Activated CD8-positive, alpha-beta memory T cell treated with anti-CD3 and anti-CD28 coated beads, Interleukin-2, amount 10 ng/mL, durations not matched to agents 7 days and 5 days (primary cell): ENCODE results near the gene CCN5. TPM values are rescaled to one million over a fixed set of nuclear protein-coding genes. Genes with fewer than 3 reads are reported as not detected.

Source experiments
- ATAC-seq: fragments of 150-1000 bp; cut with Tn5 transposase; one replicate; pipeline ENCODE4 v1.10.0; 2021; ENCODE audit warnings: moderate library complexity
- CTCF ChIA-PET: fragments of 350-600 bp; sonication (Branson Sonifier 250); formaldehyde crosslinking; loops from one replicate; lab custom pipeline; 2021; ENCODE audit warnings: antibody characterized with exemption; lab: Charles Lee
- DNase-seq: peaks from one replicate; pipeline ENCODE4 v3.0.0-alpha.2; 2020
- H3K27ac Mint-ChIP-seq: one replicate; pipeline ENCODE4 v1.8.0; 2021; ENCODE audit warnings: mild to moderate bottlenecking, mixed read lengths
- H3K27me3 Mint-ChIP-seq: one replicate; pipeline ENCODE4 v1.8.0; 2021; ENCODE audit warnings: mixed read lengths
- H3K36me3 Mint-ChIP-seq: one replicate; pipeline ENCODE4 v1.8.0; 2021; ENCODE audit warnings: mild to moderate bottlenecking, mixed read lengths
- H3K4me1 Mint-ChIP-seq: one replicate; pipeline ENCODE4 v1.8.0; 2021; ENCODE audit warnings: mixed read lengths
- H3K4me3 Mint-ChIP-seq: one replicate; pipeline ENCODE4 v1.8.0; 2021; ENCODE audit warnings: mild to moderate bottlenecking, moderate library complexity, mixed read lengths
- H3K9me3 Mint-ChIP-seq: one replicate; pipeline ENCODE4 v1.8.0; 2022; ENCODE audit warnings: low read depth, mixed read lengths
- total RNA-seq, 2 experiments: library from RNA; stranded (reverse); gene quantifications; one replicate each; pipeline ENCODE4 v1.2.3, GENCODE V29; 2021

Gene CCN5
- total RNA-seq, 2 experiments from 2014 or later, result not detected

DNA sequence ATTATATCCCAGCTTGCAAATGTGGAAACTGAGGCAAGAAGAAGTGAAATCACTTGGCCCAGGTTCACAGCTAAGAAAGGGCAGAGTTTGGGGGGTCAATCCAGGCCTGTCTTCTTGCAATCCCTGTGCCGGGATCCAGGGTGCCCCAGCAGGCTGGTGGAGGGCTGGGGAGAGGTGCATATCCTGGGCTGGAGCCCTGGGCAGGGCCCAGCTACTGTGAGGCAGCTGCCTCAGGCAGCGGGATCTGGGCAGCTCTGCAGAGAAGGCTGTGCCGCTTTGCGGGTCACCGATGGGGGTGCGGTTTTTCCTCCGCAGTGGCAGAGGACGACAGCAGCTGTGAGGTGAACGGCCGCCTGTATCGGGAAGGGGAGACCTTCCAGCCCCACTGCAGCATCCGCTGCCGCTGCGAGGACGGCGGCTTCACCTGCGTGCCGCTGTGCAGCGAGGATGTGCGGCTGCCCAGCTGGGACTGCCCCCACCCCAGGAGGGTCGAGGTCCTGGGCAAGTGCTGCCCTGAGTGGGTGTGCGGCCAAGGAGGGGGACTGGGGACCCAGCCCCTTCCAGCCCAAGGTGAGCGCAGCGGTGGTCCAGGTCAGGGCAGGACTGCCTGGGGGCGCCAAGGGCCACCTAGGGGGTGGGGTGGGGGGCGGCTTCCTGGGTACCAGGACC is 9.4 kb downstream of the CCN5 start:
- H3K27me3 Mint-ChIP-seq, result no peaks in the 10 kb centered on the region
- no peak for DNase-seq
- H3K4me1 Mint-ChIP-seq, result peaks cover 2% of the 10 kb centered on the region
- no peak for ATAC-seq
- H3K9me3 Mint-ChIP-seq, result no peaks in the 10 kb centered on the region
- H3K27ac Mint-ChIP-seq, result no peak overlapping the region
- CTCF ChIA-PET, result interaction anchor here (0.9 to 5.5 kb wide), 2 partner anchors 8 to 39 kb away, joined by 4 to 20 read pairs; no protein-coding TSS in a partner anchor
- no peaks in the 10 kb centered on the region for H3K36me3 Mint-ChIP-seq
- no peak overlapping the region for H3K4me3 Mint-ChIP-seq

DNA sequence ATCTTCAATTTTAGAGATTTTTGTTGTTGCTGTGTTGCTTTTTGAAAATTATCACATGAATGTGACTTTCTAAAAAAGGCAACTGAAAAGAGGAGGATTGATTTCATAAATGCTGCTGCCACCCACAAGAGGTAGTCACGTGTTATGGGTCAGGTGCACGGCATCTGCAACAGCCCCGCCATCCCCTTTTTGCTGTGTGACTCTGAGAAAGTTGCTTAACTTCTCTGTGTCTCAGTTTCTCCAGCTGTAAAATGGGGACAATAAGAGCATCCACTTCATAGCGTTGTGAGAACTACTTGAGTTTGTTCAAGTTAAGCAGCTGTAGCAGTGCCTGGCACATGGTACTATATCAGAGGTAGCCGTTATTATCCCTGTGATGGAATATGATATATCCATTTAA is 10.7 kb downstream of the CCN5 start:
- Mint-ChIP-seq H3K27ac (no peak overlapping the region), H3K4me3 (no peak overlapping the region), H3K9me3 (no peaks in the 10 kb centered on the region), H3K4me1 (peaks cover 2% of the 10 kb centered on the region), H3K27me3 (no peaks in the 10 kb centered on the region), H3K36me3 (no peaks in the 10 kb centered on the region)
- ATAC-seq (no peak), DNase-seq (no peak)
- CTCF ChIA-PET, result no interaction called here

DNA sequence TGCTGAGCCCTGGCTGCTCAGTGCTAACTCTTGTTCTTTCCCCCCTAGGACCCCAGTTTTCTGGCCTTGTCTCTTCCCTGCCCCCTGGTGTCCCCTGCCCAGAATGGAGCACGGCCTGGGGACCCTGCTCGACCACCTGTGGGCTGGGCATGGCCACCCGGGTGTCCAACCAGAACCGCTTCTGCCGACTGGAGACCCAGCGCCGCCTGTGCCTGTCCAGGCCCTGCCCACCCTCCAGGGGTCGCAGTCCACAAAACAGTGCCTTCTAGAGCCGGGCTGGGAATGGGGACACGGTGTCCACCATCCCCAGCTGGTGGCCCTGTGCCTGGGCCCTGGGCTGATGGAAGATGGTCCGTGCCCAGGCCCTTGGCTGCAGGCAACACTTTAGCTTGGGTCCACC is 11.9 kb downstream of the CCN5 start:
- Mint-ChIP-seq H3K4me1 (peaks cover 2% of the 10 kb centered on the region), H3K27ac (no peak overlapping the region), H3K27me3 (no peaks in the 10 kb centered on the region), H3K9me3 (no peaks in the 10 kb centered on the region), H3K4me3 (no peak overlapping the region), H3K36me3 (no peaks in the 10 kb centered on the region)
- CTCF ChIA-PET, result no interaction called here
- DNase-seq (no peak), ATAC-seq (no peak)

DNA sequence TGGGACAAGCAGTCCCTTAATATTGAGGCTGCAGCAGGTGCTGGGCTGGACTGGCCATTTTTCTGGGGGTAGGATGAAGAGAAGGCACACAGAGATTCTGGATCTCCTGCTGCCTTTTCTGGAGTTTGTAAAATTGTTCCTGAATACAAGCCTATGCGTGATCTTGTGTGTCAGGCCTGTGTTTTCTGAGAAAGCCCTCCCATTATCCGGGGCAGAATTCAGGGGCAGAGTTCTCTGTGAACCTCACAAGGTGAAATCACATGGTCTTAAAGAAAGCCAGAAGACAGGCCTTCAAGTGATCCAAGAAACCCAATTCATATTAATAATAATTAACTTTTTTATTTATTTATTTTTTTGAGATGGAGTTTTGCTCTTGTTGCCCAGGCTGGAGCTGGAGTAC is 12.5 kb downstream of the CCN5 start:
- CTCF ChIA-PET, result no interaction called here
- no peaks in the 10 kb centered on the region for H3K9me3 Mint-ChIP-seq
- no peak overlapping the region for H3K27ac Mint-ChIP-seq
- peaks cover 1% of the 10 kb centered on the region for H3K36me3 Mint-ChIP-seq
- ATAC-seq (no peak), DNase-seq (no peak)
- H3K27me3 Mint-ChIP-seq, result no peaks in the 10 kb centered on the region
- peaks cover 7% of the 10 kb centered on the region for H3K4me1 Mint-ChIP-seq
- no peak overlapping the region for H3K4me3 Mint-ChIP-seq

DNA sequence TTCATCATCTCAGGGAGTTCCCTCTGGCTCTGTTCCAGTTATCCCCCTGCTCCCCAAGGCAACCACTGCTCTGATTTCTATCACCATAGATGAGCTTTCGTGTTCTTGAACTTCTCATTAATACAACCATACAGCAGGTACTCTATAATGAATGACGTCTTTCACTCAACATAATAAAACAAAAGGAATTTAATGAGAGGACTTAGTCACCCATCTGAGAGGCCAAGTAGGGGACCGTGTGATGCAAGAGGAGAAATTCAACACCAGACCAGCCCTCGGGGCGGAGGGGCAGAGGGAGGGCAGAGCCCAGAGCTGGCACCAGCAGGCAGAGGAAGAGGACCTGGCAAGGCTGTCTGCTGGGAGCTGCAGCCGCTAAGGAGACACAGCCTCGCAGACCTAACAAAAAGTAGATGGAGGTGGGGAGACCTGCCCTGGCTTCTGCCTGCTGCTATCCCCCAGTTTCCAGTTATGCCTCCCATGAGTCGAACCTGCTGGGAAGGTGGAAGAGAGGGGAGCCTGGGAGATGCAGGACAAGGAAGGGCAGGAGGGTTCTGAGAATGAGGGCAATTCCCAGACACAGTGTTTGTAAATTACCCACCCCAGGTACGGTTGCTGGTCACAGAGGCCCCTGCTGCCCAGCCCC is 13.8 kb downstream of the CCN5 start:
- Mint-ChIP-seq H3K27ac (no peak overlapping the region), H3K27me3 (no peaks in the 10 kb centered on the region), H3K36me3 (peaks cover 1% of the 10 kb centered on the region), H3K4me1 (peaks cover 9% of the 10 kb centered on the region), H3K9me3 (no peaks in the 10 kb centered on the region), H3K4me3 (no peak overlapping the region)
- CTCF ChIA-PET, result no interaction called here
- no peak for ATAC-seq
- no peak for DNase-seq

DNA sequence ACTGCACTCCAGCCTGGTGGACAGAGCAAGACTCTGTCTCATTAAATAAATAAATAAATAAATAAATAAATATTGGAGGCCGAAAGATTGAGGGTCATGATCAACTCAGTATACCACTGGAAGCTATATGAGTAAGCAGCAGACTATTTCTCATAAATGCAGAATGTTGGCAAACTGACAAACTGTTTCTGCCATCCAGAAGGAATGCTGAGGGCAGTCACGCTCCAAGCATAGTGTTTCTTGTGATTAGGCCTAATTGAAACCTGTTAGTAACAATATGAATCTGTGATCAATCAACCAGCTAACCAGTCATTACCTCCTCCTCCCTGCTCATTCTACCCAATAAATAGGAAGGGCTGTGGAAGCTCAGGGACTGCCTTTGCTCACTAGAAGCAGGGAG is 15.3 kb downstream of the CCN5 start:
- H3K4me1 Mint-ChIP-seq, result peaks cover 9% of the 10 kb centered on the region
- no peaks in the 10 kb centered on the region for H3K27me3 Mint-ChIP-seq
- H3K27ac Mint-ChIP-seq, result no peak overlapping the region
- no peak for DNase-seq
- no peak overlapping the region for H3K4me3 Mint-ChIP-seq
- H3K9me3 Mint-ChIP-seq, result no peaks in the 10 kb centered on the region
- ATAC-seq, result no peak
- CTCF ChIA-PET, result interaction anchor here (1.2 to 3.9 kb wide), 2 partner anchors 8 to 47 kb away, joined by 4 to 20 read pairs; no protein-coding TSS in a partner anchor
- peaks cover 1% of the 10 kb centered on the region for H3K36me3 Mint-ChIP-seq

DNA sequence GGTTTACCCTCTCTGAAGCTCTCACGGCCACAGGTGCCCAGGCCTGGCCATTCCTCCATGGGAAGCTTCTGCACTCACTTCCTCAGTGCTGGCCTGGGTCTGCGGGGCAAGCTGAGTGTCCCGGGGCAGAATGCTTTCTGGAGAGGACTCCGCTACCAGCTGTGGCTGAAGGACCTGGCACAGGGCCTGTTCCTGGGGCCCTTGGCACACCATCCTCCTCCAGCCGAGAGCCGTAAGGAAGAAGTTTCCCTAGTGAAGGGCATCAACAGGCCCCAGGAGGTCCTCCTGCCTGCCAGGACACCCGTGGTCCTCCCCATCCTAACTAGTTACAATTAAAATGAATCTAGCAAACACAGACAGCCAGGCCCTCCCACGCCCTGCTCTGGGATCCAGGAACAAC is 16.5 kb downstream of the CCN5 start:
- CTCF ChIA-PET, result interaction anchor here (1.2 to 4.5 kb wide), 5 partner anchors 10 to 135 kb away, joined by 3 to 76 read pairs (median 4); no protein-coding TSS in a partner anchor
- no peak overlapping the region for H3K27ac Mint-ChIP-seq
- H3K4me3 Mint-ChIP-seq, result no peak overlapping the region
- no peaks in the 10 kb centered on the region for H3K27me3 Mint-ChIP-seq
- H3K4me1 Mint-ChIP-seq, result peaks cover 17% of the 10 kb centered on the region
- ATAC-seq (no peak), DNase-seq (no peak)
- H3K9me3 Mint-ChIP-seq, result peaks cover 5% of the 10 kb centered on the region
- H3K36me3 Mint-ChIP-seq, result peaks cover 6% of the 10 kb centered on the region

DNA sequence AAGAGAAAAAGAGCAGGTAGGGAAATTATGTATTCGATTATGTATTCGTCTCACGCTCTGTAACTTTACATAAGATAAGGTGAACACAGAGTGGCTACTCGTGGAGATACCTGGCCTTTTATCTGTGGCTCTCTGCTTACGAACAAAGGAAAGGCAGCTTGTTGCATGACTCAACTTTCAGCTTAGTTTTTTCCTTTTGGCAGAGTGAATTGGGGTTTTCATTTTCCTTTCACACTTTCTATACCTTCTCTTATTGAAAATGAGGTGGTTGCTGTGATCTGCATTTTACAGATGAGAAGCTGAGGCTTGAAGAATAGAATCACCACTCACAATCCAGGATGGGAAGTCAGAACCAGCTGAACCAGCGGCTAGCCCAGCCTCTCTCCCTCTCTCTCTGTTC is 17.2 kb downstream of the CCN5 start:
- H3K27me3 Mint-ChIP-seq, result no peaks in the 10 kb centered on the region
- ATAC-seq (no peak), DNase-seq (no peak)
- CTCF ChIA-PET, result interaction anchor here (0.9 to 4.5 kb wide), 5 partner anchors 10 to 134 kb away, joined by 3 to 76 read pairs (median 4); no protein-coding TSS in a partner anchor
- peaks cover 7% of the 10 kb centered on the region for H3K9me3 Mint-ChIP-seq
- no peak overlapping the region for H3K27ac Mint-ChIP-seq
- H3K36me3 Mint-ChIP-seq, result peaks cover 8% of the 10 kb centered on the region
- peaks cover 23% of the 10 kb centered on the region for H3K4me1 Mint-ChIP-seq
- H3K4me3 Mint-ChIP-seq, result no peak overlapping the region

DNA sequence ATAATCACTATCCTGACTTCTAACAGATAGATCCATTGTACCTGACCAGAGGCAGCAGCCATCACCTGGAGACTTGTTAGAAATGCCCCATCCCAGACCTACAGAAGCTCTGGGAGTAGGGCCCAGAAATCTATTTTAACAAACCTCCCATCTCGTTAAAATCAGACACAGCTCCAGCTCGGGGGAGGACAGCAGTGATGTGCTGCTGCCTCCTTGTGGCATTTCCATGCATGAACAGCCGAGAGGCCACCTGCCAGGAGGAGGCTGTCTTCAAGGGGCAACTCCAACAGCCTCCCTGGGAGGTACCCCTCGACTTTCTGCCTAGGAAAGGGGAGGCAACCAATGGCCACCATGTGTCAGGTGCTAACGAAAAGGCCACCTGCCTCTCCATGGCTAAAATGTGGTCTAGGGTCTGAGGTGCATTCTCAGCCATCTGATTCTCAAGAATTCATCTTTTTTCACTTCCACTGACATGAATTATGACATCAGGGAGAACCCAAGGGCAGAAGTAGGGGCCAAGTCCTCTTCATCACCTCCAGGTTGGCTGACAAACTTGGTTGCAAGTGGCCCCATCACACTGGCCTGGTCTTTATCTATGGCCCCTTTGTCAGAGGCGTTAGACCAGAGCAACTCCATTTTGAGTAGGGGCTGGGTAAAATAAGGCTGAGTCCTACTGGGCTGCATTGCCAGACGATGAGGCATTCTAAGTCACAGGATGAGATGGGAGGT is 18.3 kb downstream of the CCN5 start:
- no peak overlapping the region for H3K27ac Mint-ChIP-seq
- peaks cover 7% of the 10 kb centered on the region for H3K9me3 Mint-ChIP-seq
- peaks cover 9% of the 10 kb centered on the region for H3K36me3 Mint-ChIP-seq
- DNase-seq, result peak; percentile 73
- H3K27me3 Mint-ChIP-seq, result no peaks in the 10 kb centered on the region
- peak; percentile 74 for ATAC-seq
- H3K4me3 Mint-ChIP-seq, result no peak overlapping the region
- H3K4me1 Mint-ChIP-seq, result peaks cover 28% of the 10 kb centered on the region
- CTCF ChIA-PET, result interaction anchor here (0.7 to 4.5 kb wide), 7 partner anchors 11 to 133 kb away, joined by 3 to 76 read pairs (median 5); no protein-coding TSS in a partner anchor

DNA sequence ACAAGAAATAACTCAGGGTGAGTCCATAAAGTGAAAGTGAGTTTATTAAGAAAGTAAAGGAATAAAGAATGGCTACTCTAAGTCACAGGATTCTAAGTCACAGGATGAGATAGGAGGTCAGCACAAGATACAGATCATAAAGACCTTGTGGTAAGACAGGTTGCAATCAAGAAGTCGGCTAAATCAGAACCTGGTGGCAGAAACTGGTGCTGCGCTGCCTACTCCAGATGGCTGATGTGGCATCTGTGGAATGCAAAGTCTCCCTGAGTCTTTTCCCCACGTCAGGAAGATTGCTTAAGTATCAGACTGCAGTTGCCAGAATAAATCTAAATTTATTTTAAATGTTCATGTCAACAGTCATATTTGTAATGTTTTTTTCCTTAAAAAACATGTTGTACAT is 19.8 kb downstream of the CCN5 start:
- Mint-ChIP-seq H3K27ac (no peak overlapping the region), H3K9me3 (peaks cover 7% of the 10 kb centered on the region), H3K36me3 (peaks cover 12% of the 10 kb centered on the region), H3K4me1 (peaks cover 32% of the 10 kb centered on the region), H3K4me3 (no peak overlapping the region), H3K27me3 (no peaks in the 10 kb centered on the region)
- DNase-seq (no peak), ATAC-seq (no peak)
- CTCF ChIA-PET, result interaction anchor here (4.5 kb wide), 1 partner anchor 50 kb away, joined by 76 read pairs; no protein-coding TSS in a partner anchor

DNA sequence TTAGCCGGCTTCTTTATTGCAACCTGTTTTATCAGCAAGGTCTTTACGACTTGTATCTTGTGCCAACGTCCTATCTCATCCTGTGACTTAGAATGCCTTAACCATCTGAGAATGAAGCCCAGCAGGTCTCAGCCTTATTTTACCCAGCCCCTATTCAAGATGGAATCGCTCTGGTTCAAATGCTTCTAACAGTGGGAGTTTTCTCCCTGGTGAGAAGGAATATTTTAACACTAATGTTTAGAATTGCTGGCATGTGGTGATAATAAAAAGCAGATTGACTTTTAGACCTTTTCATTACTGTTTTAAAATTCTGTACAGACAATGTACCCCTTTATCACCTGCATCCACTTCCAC is 20.6 kb downstream of the CCN5 start:
- no peak overlapping the region for H3K27ac Mint-ChIP-seq

DNA sequence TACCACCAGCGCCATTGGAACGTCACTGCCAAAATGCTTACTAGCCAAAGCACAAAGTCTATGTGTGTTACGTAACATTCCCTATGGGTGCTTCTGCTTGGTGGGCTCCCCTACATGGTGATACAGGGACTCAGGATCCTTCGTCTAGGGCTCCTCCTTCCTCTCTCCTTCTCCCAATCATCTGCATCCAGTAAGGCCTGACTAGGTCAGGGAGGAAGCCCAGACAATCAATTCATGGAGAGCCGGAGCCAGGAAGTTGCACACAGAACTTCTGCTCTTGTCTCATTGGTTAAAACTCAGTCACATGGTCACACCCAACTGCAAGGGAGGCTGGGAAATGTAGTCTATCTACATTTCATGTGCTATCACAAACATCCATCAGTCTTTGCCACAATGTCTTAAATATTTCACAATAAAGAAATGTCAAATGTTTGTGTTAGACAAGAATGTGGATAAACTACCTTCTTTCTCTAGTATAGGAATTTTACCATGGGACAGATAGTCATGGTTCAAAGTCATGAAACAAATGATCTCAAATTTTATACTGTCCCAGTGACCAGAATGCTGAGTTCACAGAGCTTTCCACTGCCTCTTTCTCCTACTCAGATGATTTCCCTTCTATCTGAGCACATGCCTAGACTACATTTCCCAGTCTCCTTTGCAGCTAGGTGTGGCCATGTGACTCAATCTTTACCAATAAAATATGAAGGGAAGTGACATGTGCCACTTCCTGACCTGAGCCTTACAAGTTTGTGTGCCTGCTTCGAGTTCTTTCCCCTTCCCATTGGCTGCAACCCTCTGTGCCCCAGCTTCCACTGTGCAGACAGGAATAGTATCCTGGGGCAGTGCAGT is 21.2 kb downstream of the CCN5 start:
- Mint-ChIP-seq H3K27me3 (peaks cover 2% of the 10 kb centered on the region), H3K4me1 (peaks cover 32% of the 10 kb centered on the region), H3K4me3 (peak overlapping the region; percentile 49), H3K9me3 (peaks cover 7% of the 10 kb centered on the region), H3K27ac (peak overlapping the region; percentile 72), H3K36me3 (peaks cover 12% of the 10 kb centered on the region)
- CTCF ChIA-PET, result interaction anchor here (1.6 to 3.3 kb wide), 3 partner anchors 11 to 53 kb away, joined by 6 to 18 read pairs (median 9); no protein-coding TSS in a partner anchor
- DNase-seq (peak; percentile 52), ATAC-seq (peak; percentile 58)

More for the DNA sequence above, 20.6 kb downstream of the CCN5 start:
- ATAC-seq (no peak), DNase-seq (no peak)
- H3K9me3 Mint-ChIP-seq, result peaks cover 7% of the 10 kb centered on the region
- H3K4me3 Mint-ChIP-seq, result peak overlapping the region; percentile 49
- H3K27me3 Mint-ChIP-seq, result no peaks in the 10 kb centered on the region
- peaks cover 32% of the 10 kb centered on the region for H3K4me1 Mint-ChIP-seq
- CTCF ChIA-PET, result no interaction called here
- H3K36me3 Mint-ChIP-seq, result peaks cover 12% of the 10 kb centered on the region
